ENCODE measurements around the gene ADNP2. TPM values are rescaled to one million over a fixed set of nuclear protein-coding genes. Genes with fewer than 3 reads are reported as not detected.

ADNP2 gene
- total and polyA plus RNA-seq, 2 of the 13 experiments (the other 11 are each of a cell fraction or from before 2014, with no cell fraction given): 10.8 to 25.5 TPM

DNA sequence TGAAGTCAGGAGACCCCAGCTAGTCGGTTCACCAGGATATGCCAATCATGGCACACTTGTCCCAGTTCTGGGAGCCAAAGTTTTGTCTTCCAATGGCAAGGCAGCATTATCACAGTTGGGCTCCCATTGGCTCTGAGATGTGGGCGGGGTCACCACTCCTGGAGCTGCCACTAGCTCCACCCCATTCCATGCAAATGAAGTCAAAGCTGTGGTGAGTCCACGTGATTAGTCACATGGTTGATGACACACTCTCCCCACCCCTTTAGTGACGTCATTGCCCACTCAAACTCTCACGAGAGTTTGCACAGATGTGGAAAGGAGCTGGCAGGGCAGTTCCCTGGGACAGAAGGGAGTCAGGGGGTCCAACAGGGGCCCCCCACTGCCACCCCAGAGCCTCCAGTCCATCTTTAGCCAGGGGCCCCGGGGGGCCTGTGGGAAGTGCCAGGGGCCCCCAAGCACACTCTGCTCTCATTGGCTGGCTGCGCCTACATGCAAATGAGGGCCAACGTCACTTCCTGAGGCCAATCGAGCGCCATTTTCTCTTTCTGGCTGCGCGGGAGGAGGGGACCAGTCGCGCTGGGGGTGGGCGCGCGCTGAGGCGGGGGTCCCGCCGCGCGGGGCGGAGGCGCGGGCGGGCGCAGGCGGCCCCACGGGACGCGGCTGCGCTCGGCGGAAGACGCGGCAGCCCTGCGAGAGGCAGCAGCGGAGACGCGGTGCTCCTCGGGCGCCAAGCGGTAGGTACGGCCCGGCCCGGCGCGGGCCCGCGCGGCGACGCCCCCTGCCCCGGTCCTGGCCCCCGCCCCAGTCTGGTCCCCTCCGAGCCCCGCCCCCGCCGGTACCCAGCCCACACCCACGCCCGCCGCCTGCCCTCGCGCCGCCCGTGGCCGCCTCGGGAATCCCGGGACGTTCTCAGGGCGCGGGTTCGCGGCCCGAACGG lies at the start of gene ADNP2 (continued):
- TF ChIP-seq, protein P1, sequence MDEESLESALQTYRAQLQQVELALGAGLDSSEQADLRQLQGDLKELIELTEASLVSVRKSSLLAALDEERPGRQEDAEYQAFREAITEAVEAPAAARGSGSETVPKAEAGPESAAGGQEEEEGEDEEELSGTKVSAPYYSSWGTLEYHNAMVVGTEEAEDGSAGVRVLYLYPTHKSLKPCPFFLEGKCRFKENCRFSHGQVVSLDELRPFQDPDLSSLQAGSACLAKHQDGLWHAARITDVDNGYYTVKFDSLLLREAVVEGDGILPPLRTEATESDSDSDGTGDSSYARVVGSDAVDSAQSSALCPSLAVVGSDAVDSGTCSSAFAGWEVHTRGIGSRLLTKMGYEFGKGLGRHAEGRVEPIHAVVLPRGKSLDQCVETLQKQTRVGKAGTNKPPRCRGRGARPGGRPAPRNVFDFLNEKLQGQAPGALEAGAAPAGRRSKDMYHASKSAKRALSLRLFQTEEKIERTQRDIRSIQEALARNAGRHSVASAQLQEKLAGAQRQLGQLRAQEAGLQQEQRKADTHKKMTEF (CRISPR knock-in tag; IDR thresholded peaks at IDR 0.05): peak; percentile 46; the same call in 1 of the 2 replicates
- TF ChIP-seq ZNF749 (CRISPR knock-in tag; IDR thresholded peaks at IDR 0.05; ENCODE audit: borderline replicate concordance) (no peak), ZNF44 (CRISPR knock-in tag; IDR thresholded peaks at IDR 0.05) (no peak), HOXA3 (CRISPR knock-in tag; IDR thresholded peaks at IDR 0.05) (peak; percentile 57; the same call in 1 of the 2 replicates), TEAD3 (CRISPR knock-in tag; optimal IDR thresholded peaks at IDR 0.05; ENCODE audit: borderline replicate concordance) (peak; percentile 77), KAT8 (CRISPR knock-in tag; IDR thresholded peaks at IDR 0.05) (peak; percentile 64), POLR2A (IDR thresholded peaks at IDR 0.05; ENCODE audit: insufficient read depth in 1 of 2, low read depth in 2 of 2, low read length in 2 of 2) (peak; percentile 57 to 63; a peak in 3 of 4 replicates), ZNF788 (CRISPR knock-in tag; IDR thresholded peaks at IDR 0.05; ENCODE audit: borderline replicate concordance) (peak; percentile 34; the same call in 1 of the 2 replicates), NCOR1 (IDR thresholded peaks at IDR 0.05; ENCODE audit: borderline replicate concordance, low read length) (peak; percentile 32; the same call in 1 of the 2 replicates), SP4 (CRISPR knock-in tag; IDR thresholded peaks at IDR 0.05) (no peak), SIN3B (IDR thresholded peaks at IDR 0.05; ENCODE audit: low read length) (0 out of 2 replicates have a peak, but pooled peaks have one; percentile 4), NR2F1 (CRISPR knock-in tag; IDR thresholded peaks at IDR 0.05) (no peak), KDM5A (IDR thresholded peaks at IDR 0.05; ENCODE audit: borderline replicate concordance, low read length) (peak; percentile 71; the same call in 1 of the 2 replicates), GATAD1 (CRISPR knock-in tag; IDR thresholded peaks at IDR 0.05) (peak; percentile 68), TGIF2 (CRISPR knock-in tag; IDR thresholded peaks at IDR 0.05) (no peak), FIP1L1 (IDR thresholded peaks at IDR 0.05; ENCODE audit: borderline replicate concordance, insufficient read depth, low read depth, low read length) (no peak), MXD4 (CRISPR knock-in tag; IDR thresholded peaks at IDR 0.05) (no peak)
- TF ChIP-seq, protein P2, sequence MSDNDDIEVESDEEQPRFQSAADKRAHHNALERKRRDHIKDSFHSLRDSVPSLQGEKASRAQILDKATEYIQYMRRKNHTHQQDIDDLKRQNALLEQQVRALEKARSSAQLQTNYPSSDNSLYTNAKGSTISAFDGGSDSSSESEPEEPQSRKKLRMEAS (IDR thresholded peaks at IDR 0.05): peak; percentile 62
- TF ChIP-seq, protein P3, sequence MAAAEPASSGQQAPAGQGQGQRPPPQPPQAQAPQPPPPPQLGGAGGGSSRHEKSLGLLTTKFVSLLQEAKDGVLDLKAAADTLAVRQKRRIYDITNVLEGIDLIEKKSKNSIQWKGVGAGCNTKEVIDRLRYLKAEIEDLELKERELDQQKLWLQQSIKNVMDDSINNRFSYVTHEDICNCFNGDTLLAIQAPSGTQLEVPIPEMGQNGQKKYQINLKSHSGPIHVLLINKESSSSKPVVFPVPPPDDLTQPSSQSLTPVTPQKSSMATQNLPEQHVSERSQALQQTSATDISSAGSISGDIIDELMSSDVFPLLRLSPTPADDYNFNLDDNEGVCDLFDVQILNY (CRISPR knock-in tag; conservative IDR thresholded peaks at IDR 0.05): no peak
- TF ChIP-seq, protein P4, sequence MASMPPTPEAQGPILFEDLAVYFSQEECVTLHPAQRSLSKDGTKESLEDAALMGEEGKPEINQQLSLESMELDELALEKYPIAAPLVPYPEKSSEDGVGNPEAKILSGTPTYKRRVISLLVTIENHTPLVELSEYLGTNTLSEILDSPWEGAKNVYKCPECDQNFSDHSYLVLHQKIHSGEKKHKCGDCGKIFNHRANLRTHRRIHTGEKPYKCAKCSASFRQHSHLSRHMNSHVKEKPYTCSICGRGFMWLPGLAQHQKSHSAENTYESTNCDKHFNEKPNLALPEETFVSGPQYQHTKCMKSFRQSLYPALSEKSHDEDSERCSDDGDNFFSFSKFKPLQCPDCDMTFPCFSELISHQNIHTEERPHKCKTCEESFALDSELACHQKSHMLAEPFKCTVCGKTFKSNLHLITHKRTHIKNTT (CRISPR knock-in tag; IDR thresholded peaks at IDR 0.05): no peak
